GM21515 (cell line): ENCODE results near the gene ARHGAP40.
"Not testable (repeated sequence)": the region's sequence is repeated elsewhere in the genome, so short reads cannot be mapped to it uniquely, and the experiment has no call there.

ENCODE experiments used
- ATAC-seq: cut with Tn5 transposase; IDR thresholded peaks from one replicate; pipeline ENCODE4 v1.9.1; 2021; ENCODE audit not compliant: unreplicated experiment

The ARHGAP40 gene

GRCh38 chr20:38586181-38586525 is 15.5 kb upstream of the ARHGAP40 start:
- no peak for ATAC-seq

- no peak for ATAC-seq
Measured at GRCh38 chr20:38588303-38588702, 13.3 kb upstream of the ARHGAP40 start.

GRCh38 chr20:38589351-38589750 is 12.3 kb upstream of the ARHGAP40 start:
- ATAC-seq, result no peak

GRCh38 chr20:38589967-38590675 is 11.5 kb upstream of the ARHGAP40 start:
- ATAC-seq, result no peak

- ATAC-seq, result no peak
Measured at GRCh38 chr20:38590676-38591473, 10.7 kb upstream of the ARHGAP40 start.

GRCh38 chr20:38591474-38592410 is 9.9 kb upstream of the ARHGAP40 start:
- no peak for ATAC-seq

- not testable (repeated sequence) for ATAC-seq
Measured at GRCh38 chr20:38592411-38592790, 9.2 kb upstream of the ARHGAP40 start.

GRCh38 chr20:38594281-38594680 is 7.3 kb upstream of the ARHGAP40 start:
- not testable (repeated sequence) for ATAC-seq

GRCh38 chr20:38595886-38596285 is 5.7 kb upstream of the ARHGAP40 start:
- ATAC-seq, result not testable (repeated sequence)

- no peak for ATAC-seq
Measured at GRCh38 chr20:38599410-38599882, 2.2 kb upstream of the ARHGAP40 start.

GRCh38 chr20:38600057-38600456 is 1.6 kb upstream of the ARHGAP40 start:
- ATAC-seq, result no peak

GRCh38 chr20:38602185-38602581 is 574 bp downstream of the ARHGAP40 start:
- ATAC-seq, result no peak

GRCh38 chr20:38603286-38603685 is 1.7 kb downstream of the ARHGAP40 start:
- ATAC-seq, result no peak

- no peak for ATAC-seq
Measured at GRCh38 chr20:38604873-38605303, 3.3 kb downstream of the ARHGAP40 start.

- ATAC-seq, result no peak
Measured at GRCh38 chr20:38607351-38607750, 5.7 kb downstream of the ARHGAP40 start.

GRCh38 chr20:38608188-38608587 is 6.6 kb downstream of the ARHGAP40 start:
- no peak for ATAC-seq

- no peak for ATAC-seq
Measured at GRCh38 chr20:38609815-38610214, 8.2 kb downstream of the ARHGAP40 start.

GRCh38 chr20:38610521-38610920 is 8.9 kb downstream of the ARHGAP40 start:
- ATAC-seq, result no peak

- ATAC-seq, result no peak
Measured at GRCh38 chr20:38612751-38613515, 11.3 kb downstream of the ARHGAP40 start.

GRCh38 chr20:38615283-38615682 is 13.7 kb downstream of the ARHGAP40 start:
- ATAC-seq, result no peak
